GM18519 (cell line): ENCODE data around the gene LCN9.
"Not testable (repeated sequence)": the region's sequence is repeated elsewhere in the genome, so short reads cannot be mapped to it uniquely, and the experiment has no call there.

Experiments used
- ATAC-seq: cut with Tn5 transposase; IDR thresholded peaks from one replicate; pipeline ENCODE4 v1.9.1; 2021; ENCODE audit warnings: mild to moderate bottlenecking, moderate library complexity; ENCODE audit not compliant: unreplicated experiment, low FRiP score

Gene LCN9, protein sequence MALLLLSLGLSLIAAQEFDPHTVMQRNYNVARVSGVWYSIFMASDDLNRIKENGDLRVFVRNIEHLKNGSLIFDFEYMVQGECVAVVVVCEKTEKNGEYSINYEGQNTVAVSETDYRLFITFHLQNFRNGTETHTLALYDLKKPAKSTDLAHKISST

DNA sequence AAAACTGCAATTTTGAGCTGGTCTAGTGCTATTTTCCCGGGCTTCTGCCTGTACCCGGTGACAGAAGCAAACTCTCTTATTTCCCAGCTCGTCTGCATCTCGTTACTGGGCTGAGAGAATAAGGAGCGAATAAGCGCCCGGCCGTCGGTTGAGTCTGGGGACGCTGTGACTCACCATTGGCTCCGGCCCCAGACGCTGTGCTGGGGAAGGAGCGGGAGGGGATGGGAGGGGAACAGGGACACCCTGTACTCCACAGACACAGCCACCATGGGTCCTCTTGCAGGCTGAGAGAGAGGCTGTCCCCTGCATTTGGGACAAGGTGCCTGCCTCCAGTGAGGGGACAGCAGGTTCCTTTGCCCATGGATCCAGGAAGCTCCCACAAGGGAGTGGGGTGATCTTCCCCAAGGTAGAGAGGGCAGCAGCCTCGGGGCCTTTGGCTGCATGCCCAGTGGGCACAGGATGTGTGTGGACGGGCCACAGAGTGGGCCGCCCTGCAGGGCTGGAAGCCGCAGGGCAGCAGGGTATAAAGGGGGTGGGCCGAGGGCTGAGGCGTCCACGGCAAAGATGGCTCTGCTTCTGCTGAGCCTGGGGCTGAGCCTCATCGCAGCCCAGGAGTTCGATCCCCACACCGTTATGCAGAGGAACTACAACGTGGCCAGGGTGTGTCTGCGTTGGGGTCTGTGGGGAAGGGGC is at the start of gene LCN9:
Gene LCN9, plus strand, starts transcription at position 552 of the 693 bp plus-strand sequence. Its CDS starts 13 bp downstream, at position 565.
- ATAC-seq = no peak

GRCh38 chr9:135613946-135614805 is 48.9 kb upstream of the LCN9 start:
- ATAC-seq = no peak

- ATAC-seq = no peak
Measured at GRCh38 chr9:135614821-135615665, 48.1 kb upstream of the LCN9 start.

- ATAC-seq = no peak
Measured at GRCh38 chr9:135615666-135616618, 47.2 kb upstream of the LCN9 start.

DNA sequence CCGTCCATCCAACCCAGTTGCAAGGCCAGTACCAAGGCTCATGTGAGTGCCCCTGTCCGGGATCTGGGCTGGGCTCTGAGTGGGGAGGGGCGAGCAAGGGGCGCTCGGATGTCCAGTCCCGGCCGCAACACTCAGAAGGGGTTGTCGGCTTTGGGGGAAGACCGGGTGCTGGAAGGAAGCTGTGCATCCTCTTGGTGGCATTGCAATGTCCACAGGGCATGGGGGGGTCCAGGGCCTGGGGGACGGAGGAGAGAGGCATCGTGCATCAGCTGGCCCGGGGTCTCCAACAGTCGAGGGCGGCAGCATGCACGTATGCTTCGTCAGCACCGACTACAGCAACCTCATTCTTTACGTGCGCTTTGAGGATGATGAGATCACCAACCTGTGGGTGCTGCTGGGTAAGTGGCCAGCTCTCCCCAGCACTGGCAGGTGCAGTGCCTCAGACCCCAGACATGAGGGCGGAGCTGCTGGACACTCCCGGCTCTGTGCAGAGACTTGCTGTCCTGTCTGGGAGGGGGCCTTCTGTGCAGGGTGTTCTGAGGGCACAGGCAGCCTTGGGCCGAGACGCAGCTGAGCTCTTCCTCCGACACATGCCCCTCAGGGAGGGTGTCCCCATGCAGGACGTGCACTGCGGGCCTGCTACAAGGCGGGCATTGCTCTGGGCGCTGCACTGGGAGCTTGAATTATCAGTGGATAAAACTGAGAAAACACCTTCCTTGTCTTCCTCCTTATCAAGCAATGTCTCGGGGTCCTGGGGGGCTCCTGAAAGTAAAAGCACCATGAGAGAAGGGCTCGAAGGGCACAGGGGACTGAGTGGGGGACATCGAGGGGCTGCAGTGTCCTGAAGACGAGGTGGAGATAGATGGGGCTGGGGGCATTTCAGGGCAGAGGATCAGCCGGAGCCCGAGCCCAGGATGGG is 46.2 kb upstream of the LCN9 start:
- no peak for ATAC-seq

GRCh38 chr9:135617538-135617900 is 45.6 kb upstream of the LCN9 start:
- ATAC-seq = no peak

DNA sequence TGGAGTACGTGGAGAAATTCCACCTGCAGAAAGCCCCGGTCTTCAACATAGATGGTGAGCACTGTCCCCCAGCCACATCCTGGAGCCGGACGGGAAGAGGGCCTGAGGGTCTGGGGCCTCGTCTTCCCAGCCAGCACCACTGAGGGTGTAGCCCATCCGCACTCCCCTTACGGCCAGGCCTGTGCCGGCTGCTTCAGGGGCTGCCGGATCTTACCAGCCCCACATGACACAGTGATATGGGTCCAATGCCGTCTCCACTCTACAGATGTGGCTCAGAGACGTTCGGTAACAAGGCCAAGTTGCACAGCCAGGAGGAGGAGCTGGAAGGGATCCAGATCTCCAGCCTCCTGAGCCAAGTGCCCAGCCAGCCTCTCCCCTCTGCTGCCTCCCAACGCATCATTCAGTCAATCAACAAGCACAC is 45.1 kb upstream of the LCN9 start:
- no peak for ATAC-seq

DNA sequence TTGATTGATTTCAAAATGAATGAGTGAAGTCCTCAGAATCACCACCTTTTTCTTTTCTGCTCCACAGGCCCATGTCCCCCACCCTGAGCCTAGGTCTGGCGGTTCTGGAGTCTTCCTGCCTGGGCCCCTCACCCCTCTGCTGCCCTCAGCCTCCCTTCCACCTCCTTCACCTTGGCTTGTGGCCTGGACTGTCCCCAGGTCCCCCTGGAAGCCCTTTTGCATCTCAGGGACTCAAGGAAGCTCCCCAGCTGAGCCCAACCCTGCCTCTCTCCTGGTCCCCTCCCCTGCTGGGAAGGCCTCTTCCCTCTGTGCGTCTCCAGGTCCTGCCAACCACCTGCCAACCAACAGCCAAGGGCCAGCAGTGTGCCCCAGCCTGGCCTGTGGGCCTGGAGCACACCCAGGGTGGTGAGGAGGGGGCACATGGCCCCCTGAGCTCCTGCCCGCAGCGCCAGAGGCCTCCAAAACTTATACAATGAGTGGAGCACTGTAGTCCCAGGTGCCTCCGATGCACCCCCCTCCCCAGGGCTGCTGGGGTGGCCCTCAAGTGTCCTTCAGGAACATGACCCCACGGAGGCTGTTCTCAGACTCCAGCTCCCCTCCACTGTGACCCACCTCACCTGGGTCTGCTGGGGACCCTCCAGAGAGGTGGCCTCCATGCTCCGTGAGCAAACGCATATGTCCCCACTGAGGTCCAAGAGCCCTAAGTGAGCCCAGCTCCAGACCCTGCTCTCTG is 44.1 kb upstream of the LCN9 start:
- no peak for ATAC-seq

GRCh38 chr9:135619599-135619886 is 43.6 kb upstream of the LCN9 start:
- ATAC-seq = no peak

- no peak for ATAC-seq
Measured at GRCh38 chr9:135620558-135620957, 42.6 kb upstream of the LCN9 start.

GRCh38 chr9:135622415-135623020 is 40.6 kb upstream of the LCN9 start:
- ATAC-seq = no peak

- no peak for ATAC-seq
Measured at GRCh38 chr9:135624282-135624681, 38.8 kb upstream of the LCN9 start.

- no peak for ATAC-seq
Measured at GRCh38 chr9:135632841-135633240, 30.3 kb upstream of the LCN9 start.

GRCh38 chr9:135636930-135637530 is 26.1 kb upstream of the LCN9 start:
- ATAC-seq = not testable (repeated sequence)

DNA sequence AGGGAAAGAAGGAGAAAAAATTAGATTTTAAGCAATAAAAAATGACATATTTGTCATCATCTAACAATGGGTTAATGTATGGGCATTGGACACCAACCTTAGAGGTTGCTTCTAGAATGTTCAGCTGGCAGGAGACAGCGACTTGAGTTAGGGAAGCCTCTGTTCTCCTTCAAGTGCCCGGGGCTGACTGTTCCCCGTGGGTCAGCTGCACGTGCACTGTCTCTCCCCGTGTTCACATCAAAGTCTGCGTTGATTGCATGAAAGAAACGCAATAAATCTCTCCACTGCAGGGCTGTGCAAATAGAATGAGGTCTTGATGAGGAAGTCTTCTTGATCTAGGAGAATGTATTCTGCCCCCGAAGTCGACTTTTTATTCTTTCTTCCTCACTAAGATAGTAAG is 23.9 kb upstream of the LCN9 start, which contains the start of gene GLT6D1:
Gene GLT6D1, minus strand, starts transcription at position 345 of the 400 bp plus-strand sequence. CDS start 353 bp downstream, outside the sequence.
- no peak for ATAC-seq

- no peak for ATAC-seq
Measured at GRCh38 chr9:135641047-135641446, 22.1 kb upstream of the LCN9 start.

DNA sequence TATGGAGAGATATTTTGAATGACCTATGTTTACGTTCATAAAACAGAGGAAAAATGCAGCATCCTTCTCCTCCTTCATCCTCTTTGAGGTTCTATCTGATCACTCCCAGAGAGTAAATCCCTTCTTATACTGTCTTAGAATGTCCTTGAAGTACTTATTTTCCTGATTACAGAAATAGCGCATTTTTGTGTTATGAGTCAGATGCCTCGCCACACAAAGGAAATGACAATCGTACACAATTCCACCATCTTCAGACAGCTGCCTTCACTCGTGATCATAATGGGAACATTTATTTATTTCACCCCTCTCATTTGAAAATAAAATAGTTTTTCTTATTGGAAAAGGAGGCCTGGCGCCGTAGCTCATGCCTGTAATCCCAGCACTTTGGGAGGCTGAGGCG is 21.4 kb upstream of the LCN9 start:
- no peak for ATAC-seq
